ENCODE results near the gene C19orf67. TPM values are rescaled to one million over a fixed set of nuclear protein-coding genes. Genes with fewer than 3 reads are reported as not detected.

The C19orf67 gene
- total and polyA plus RNA-seq, 2 of the 13 experiments (the other 11 are each of a cell fraction or from before 2014, with no cell fraction given) = 0.11 to 0.32 TPM

DNA sequence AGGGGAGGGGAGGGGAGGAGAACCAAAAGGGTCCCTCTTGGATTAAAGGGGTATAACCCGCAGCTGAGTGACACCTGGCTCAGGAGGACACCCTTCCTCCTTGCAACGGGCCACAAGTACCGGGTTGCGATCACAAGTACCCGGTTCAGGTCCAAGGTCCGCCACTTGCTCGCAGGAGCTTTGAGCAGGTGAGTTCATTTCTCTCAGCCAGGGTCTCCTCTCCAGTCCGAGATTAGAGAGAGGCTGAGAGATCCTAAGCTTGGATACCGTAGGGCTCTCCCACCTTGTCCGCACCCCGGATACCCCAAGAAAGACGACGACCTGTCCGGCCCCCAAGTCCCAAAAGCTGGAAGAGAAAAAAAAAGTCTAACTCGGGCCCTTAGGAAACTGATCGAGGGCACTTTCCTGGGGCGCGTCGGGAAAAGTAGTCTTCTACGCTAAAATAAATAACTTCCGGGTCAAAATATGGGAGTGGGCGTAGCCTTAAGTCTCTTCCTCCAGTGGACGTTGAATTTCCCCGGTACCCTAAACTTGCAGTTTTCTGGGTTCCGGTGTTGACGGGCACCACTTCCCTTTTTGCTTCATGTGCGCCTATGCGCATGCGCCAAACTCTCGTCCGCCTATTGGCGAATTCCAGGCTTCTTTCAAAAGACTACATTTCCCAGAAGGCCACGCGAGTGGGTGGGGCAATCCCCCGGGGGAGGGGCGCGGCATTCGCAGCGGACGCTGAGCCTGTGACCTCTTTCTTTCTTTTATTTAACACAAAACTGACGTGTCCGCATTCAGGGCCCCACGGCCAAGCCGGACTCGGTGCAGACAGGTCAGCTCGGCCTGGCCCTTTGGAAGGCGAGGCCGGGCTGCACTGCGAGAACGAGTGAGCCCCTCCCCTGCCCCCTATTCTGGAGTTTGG, 4.4 kb downstream of the C19orf67 start (continued):
- TF ChIP-seq, protein P1, sequence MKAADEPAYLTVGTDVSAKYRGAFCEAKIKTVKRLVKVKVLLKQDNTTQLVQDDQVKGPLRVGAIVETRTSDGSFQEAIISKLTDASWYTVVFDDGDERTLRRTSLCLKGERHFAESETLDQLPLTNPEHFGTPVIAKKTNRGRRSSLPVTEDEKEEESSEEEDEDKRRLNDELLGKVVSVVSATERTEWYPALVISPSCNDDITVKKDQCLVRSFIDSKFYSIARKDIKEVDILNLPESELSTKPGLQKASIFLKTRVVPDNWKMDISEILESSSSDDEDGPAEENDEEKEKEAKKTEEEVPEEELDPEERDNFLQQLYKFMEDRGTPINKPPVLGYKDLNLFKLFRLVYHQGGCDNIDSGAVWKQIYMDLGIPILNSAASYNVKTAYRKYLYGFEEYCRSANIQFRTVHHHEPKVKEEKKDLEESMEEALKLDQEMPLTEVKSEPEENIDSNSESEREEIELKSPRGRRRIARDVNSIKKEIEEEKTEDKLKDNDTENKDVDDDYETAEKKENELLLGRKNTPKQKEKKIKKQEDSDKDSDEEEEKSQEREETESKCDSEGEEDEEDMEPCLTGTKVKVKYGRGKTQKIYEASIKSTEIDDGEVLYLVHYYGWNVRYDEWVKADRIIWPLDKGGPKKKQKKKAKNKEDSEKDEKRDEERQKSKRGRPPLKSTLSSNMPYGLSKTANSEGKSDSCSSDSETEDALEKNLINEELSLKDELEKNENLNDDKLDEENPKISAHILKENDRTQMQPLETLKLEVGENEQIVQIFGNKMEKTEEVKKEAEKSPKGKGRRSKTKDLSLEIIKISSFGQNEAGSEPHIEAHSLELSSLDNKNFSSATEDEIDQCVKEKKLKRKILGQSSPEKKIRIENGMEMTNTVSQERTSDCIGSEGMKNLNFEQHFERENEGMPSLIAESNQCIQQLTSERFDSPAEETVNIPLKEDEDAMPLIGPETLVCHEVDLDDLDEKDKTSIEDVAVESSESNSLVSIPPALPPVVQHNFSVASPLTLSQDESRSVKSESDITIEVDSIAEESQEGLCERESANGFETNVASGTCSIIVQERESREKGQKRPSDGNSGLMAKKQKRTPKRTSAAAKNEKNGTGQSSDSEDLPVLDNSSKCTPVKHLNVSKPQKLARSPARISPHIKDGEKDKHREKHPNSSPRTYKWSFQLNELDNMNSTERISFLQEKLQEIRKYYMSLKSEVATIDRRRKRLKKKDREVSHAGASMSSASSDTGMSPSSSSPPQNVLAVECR (CRISPR knock-in tag; IDR thresholded peaks at IDR 0.05; ENCODE audit: borderline replicate concordance) = peak; percentile 77; the same call in 1 of the 2 replicates
- TF ChIP-seq ATF3 (CRISPR knock-in tag; IDR thresholded peaks at IDR 0.05) (no peak), TBX2 (CRISPR knock-in tag; IDR thresholded peaks at IDR 0.05; ENCODE audit: borderline replicate concordance) (peak; percentile 67; the same call in 1 of the 2 replicates), ZNF225 (CRISPR knock-in tag; IDR thresholded peaks at IDR 0.05) (no peak), MAZ (IDR thresholded peaks at IDR 0.05; ENCODE audit: borderline replicate concordance, low read depth, low read length) (peak; percentile 92), MAZ (CRISPR knock-in tag; IDR thresholded peaks at IDR 0.05; ENCODE audit: low read depth) (0 out of 2 replicates have a peak, but pooled peaks have one; percentile 30), RFXANK (CRISPR knock-in tag; IDR thresholded peaks at IDR 0.05) (peak; percentile 48; the same call in 1 of the 2 replicates), ZSCAN21 (CRISPR knock-in tag; IDR thresholded peaks at IDR 0.05; ENCODE audit: borderline replicate concordance) (peak; percentile 58; the same call in 1 of the 2 replicates)
- TF ChIP-seq, protein P2, sequence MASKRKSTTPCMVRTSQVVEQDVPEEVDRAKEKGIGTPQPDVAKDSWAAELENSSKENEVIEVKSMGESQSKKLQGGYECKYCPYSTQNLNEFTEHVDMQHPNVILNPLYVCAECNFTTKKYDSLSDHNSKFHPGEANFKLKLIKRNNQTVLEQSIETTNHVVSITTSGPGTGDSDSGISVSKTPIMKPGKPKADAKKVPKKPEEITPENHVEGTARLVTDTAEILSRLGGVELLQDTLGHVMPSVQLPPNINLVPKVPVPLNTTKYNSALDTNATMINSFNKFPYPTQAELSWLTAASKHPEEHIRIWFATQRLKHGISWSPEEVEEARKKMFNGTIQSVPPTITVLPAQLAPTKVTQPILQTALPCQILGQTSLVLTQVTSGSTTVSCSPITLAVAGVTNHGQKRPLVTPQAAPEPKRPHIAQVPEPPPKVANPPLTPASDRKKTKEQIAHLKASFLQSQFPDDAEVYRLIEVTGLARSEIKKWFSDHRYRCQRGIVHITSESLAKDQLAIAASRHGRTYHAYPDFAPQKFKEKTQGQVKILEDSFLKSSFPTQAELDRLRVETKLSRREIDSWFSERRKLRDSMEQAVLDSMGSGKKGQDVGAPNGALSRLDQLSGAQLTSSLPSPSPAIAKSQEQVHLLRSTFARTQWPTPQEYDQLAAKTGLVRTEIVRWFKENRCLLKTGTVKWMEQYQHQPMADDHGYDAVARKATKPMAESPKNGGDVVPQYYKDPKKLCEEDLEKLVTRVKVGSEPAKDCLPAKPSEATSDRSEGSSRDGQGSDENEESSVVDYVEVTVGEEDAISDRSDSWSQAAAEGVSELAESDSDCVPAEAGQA (IDR thresholded peaks at IDR 0.05; ENCODE audit: low read depth) = peak; percentile 61; the same call in 1 of the 2 replicates
- TF ChIP-seq, protein P2 (CRISPR knock-in tag; IDR thresholded peaks at IDR 0.05; ENCODE audit: borderline replicate concordance) = no peak
- TF ChIP-seq, protein P3, sequence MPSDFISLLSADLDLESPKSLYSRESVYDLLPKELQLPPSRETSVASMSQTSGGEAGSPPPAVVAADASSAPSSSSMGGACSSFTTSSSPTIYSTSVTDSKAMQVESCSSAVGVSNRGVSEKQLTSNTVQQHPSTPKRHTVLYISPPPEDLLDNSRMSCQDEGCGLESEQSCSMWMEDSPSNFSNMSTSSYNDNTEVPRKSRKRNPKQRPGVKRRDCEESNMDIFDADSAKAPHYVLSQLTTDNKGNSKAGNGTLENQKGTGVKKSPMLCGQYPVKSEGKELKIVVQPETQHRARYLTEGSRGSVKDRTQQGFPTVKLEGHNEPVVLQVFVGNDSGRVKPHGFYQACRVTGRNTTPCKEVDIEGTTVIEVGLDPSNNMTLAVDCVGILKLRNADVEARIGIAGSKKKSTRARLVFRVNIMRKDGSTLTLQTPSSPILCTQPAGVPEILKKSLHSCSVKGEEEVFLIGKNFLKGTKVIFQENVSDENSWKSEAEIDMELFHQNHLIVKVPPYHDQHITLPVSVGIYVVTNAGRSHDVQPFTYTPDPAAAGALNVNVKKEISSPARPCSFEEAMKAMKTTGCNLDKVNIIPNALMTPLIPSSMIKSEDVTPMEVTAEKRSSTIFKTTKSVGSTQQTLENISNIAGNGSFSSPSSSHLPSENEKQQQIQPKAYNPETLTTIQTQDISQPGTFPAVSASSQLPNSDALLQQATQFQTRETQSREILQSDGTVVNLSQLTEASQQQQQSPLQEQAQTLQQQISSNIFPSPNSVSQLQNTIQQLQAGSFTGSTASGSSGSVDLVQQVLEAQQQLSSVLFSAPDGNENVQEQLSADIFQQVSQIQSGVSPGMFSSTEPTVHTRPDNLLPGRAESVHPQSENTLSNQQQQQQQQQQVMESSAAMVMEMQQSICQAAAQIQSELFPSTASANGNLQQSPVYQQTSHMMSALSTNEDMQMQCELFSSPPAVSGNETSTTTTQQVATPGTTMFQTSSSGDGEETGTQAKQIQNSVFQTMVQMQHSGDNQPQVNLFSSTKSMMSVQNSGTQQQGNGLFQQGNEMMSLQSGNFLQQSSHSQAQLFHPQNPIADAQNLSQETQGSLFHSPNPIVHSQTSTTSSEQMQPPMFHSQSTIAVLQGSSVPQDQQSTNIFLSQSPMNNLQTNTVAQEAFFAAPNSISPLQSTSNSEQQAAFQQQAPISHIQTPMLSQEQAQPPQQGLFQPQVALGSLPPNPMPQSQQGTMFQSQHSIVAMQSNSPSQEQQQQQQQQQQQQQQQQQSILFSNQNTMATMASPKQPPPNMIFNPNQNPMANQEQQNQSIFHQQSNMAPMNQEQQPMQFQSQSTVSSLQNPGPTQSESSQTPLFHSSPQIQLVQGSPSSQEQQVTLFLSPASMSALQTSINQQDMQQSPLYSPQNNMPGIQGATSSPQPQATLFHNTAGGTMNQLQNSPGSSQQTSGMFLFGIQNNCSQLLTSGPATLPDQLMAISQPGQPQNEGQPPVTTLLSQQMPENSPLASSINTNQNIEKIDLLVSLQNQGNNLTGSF (CRISPR knock-in tag; IDR thresholded peaks at IDR 0.05) = peak; percentile 65; the same call in 1 of the 2 replicates
